H4 (cell line): ENCODE results near the gene TMSB4Y. TPM values are rescaled to one million over a fixed set of nuclear protein-coding genes. Genes with fewer than 3 reads are reported as not detected.

Source experiments
- DNase-seq: peaks from one replicate; pipeline ENCODE4 v3.0.0-alpha.2; 2015; ENCODE audit warnings: low spot score
- total RNA-seq: library from RNA; depleted of rRNA; stranded (reverse); fragments of >200 nt; shearing (Covaris generic); gene quantifications from 2 replicates; pipeline ENCODE4 v1.2.3, GENCODE V29; 2014; rRNA removed

TMSB4Y gene
- total RNA-seq = 1.5 and 2.1 TPM in 2 replicates

- peak; percentile 75 for DNase-seq
Measured at GRCh38 chrY:13703568-13703968, at the start of gene TMSB4Y. Gene TMSB4Y, plus strand, starts transcription at chrY:13703899.

- no peak for DNase-seq
Measured at GRCh38 chrY:13664162-13664561, 39.5 kb upstream of the TMSB4Y start.

GRCh38 chrY:13671122-13671521 lies 32.6 kb upstream of the TMSB4Y start:
- DNase-seq = no peak

- no peak for DNase-seq
Measured at GRCh38 chrY:13702276-13702675, 1.4 kb upstream of the TMSB4Y start.

GRCh38 chrY:13704121-13704930 lies 627 bp downstream of the TMSB4Y start:
- peak; percentile 5 for DNase-seq

- DNase-seq = peak; percentile 3
Measured at GRCh38 chrY:13705197-13705596, 1.5 kb downstream of the TMSB4Y start.

- DNase-seq = no peak
Measured at GRCh38 chrY:13708038-13708437, 4.3 kb downstream of the TMSB4Y start.

GRCh38 chrY:13718996-13719395 lies 15.3 kb downstream of the TMSB4Y start:
- DNase-seq = no peak

- DNase-seq = peak; percentile 7
Measured at GRCh38 chrY:13729517-13729916, 25.8 kb downstream of the TMSB4Y start.

- DNase-seq = peak; percentile 11
Measured at GRCh38 chrY:13738618-13739017, 34.9 kb downstream of the TMSB4Y start.

GRCh38 chrY:13751289-13752071 lies 47.8 kb downstream of the TMSB4Y start:
- DNase-seq = no peak

GRCh38 chrY:13754661-13755060 lies 51.0 kb downstream of the TMSB4Y start:
- peak; percentile 39 for DNase-seq

Other genes starting within 250 kb of the TMSB4Y start
- 7.0 and 8.4 TPM in 2 replicates for gene UTY, start 223.9 kb upstream of the TMSB4Y start, total RNA-seq